Stimulated activated CD8-positive, alpha-beta memory T cell treated with anti-CD3 and anti-CD28 coated beads, Interleukin-4, amount 100 ng/mL, for 24 hours (primary cell): ENCODE measurements around the gene KIAA1958.

Experiments
- DNase-seq: peaks from one replicate; pipeline ENCODE4 v3.0.0-alpha.2; 2020; ENCODE audit warnings: low read depth

The KIAA1958 gene

GRCh38 chr9:112530751-112531205 is 44.2 kb downstream of the KIAA1958 start:
- DNase-seq: no peak

GRCh38 chr9:112531666-112532282 is 45.1 kb downstream of the KIAA1958 start:
- no peak for DNase-seq

GRCh38 chr9:112532427-112532826 is 45.8 kb downstream of the KIAA1958 start:
- no peak for DNase-seq

DNA sequence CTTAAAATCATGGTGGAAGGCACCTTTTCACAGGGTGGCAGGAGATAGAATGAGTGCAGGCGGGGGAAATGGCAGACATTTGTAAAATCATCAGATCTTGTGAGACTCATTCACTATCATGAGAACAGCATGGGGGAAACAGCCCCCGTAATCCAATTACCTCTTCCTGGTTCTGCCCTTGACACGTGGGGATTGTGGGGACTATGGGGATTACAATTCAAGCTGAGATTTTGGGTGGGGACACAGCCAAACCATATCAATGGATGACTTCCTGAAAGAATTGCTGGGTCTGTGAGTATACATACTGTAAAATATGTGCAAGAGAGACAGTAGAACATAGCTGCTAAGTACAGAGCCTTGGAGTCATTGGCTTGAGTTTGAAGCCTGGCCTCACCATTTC is 47.0 kb downstream of the KIAA1958 start:
- DNase-seq: no peak

DNA sequence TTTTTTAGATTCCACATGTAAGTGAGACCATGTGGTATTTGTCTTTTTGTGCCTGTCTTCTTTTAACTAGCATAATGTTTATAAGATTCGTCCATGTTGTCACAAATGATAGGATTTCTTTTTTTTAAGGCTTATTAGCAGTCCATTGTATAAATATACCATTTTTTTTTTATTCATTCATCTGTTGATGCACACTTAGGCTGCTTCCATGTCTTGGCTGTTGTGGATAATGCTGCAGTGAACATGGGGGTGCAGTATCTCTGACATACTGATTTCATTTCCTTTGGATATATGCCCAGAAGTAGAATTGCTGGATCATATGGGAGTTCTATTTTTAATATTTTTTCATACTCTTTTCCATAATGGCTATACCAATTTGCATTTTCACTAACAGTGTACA is 48.7 kb downstream of the KIAA1958 start:
- no peak for DNase-seq

DNA sequence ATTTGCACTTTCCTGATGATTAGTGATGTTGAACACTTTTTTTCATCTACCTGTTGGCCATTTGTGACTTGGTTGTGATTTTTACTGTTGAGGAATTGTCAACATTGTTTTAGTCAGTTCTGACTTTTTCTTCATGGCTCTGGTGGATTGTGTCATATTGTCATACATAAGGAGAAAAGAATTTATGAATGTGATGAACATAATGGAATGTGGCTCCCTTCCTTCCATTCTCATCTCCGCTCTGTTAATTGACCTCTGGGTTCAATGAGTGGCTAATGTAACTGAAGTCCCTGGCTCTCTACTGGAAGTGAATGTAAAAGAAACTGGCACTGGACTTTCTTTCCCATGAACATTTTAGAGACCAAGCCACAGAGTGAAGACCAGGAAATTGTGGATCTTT is 49.2 kb downstream of the KIAA1958 start:
- DNase-seq: no peak

- no peak for DNase-seq
Observed at GRCh38 chr9:112537561-112537960, 50.9 kb downstream of the KIAA1958 start.

DNA sequence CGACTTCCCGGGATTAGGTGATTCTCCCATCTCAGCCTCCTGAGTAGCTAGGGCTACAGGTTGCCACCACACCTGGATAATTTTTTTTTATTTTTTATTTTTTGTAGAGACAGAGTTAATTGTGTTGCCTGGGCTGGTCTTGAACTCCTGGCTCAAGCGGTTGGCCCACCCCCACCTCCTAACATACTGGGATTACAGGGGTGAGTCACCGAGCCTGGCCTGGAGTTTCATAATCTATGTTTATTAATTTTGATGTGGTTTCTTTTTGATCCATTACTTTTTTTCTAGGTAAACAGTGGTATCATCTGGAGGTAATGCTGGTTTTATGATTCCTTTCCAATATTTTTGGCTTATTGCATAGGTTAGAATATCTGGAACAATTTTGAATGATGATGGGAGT is 54.2 kb downstream of the KIAA1958 start:
- no peak for DNase-seq

- DNase-seq: no peak
Observed at GRCh38 chr9:112541685-112542084, 55.1 kb downstream of the KIAA1958 start.

- no peak for DNase-seq
Observed at GRCh38 chr9:112542593-112543292, 56.1 kb downstream of the KIAA1958 start.

DNA sequence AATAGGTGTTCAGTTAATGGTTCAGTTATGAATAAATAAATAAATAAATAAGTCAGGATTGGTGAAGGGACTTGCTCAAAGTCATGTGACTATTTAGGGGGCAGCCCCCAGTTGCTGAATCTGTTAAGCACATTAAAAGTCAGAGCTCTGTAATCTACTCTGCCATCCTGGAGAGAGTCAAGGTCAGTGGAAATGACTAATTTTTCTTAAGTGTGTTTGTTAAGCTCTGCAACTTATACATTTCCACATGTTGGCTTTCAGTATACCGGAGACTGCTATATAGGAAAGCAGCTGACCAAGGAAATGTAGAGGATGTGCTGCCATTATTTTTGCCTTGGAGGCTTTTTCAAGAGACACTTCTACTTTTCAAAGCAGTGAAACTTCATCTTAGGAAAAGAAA is 57.9 kb downstream of the KIAA1958 start:
- no peak for DNase-seq

DNA sequence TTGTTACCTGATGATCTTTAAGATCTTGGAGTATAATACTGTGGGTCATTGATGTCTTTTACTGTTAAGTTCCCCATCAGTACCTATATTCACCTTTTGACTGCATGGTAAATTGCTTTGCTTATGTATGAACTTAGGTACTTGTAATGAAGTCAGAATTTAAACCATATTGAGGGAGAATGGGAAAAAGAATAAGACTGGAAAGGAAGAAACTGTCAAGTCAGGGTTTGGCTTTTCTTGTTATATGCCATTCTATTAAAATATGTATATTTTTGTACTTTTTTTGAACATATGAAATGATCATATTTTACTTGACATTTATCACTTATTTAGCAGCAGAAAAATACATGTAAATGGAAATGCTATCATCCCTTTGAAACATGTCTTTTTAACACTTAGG is 58.6 kb downstream of the KIAA1958 start:
- DNase-seq: no peak

DNA sequence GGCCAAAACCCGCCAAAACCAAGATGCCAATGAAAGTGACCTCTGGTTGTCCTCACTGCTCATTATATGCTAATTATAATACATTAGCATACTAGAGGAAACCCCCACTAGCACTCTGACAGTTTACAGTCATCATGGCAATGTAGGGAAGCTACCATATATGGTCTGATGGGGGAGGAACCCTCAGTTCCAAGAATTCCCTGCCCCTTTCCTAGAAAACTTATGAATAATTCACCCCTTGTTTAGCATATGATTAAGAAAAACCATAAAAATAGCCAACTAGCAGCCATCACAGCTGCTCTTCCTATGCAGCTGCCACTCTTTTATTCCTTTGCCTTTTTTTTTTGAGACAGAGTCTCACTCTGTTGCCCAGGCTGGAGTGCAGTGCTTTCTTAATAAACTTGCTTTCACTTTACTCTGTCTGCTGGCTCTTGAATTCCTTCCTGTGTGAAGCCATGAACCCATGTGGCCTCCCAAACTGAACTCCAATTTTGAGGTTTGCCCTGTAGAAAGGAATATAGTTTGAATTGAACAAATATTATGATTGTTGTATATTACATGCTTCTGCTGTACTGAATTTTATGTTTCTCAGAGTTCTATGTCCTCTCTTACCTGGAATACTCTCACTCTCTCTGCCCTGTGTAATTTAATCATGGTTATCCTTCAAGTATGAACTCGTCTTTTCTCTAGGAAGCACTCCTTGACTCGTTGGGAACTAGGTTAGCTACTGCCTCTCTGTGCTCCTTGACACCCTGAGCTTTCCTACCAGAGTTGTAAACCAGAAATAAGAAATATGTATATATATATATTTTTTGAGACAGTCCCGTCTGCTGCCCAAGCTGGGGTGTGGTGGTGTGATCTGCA is 59.8 kb downstream of the KIAA1958 start:
- DNase-seq: no peak

- DNase-seq: no peak
Observed at GRCh38 chr9:112548051-112548440, 61.4 kb downstream of the KIAA1958 start.

DNA sequence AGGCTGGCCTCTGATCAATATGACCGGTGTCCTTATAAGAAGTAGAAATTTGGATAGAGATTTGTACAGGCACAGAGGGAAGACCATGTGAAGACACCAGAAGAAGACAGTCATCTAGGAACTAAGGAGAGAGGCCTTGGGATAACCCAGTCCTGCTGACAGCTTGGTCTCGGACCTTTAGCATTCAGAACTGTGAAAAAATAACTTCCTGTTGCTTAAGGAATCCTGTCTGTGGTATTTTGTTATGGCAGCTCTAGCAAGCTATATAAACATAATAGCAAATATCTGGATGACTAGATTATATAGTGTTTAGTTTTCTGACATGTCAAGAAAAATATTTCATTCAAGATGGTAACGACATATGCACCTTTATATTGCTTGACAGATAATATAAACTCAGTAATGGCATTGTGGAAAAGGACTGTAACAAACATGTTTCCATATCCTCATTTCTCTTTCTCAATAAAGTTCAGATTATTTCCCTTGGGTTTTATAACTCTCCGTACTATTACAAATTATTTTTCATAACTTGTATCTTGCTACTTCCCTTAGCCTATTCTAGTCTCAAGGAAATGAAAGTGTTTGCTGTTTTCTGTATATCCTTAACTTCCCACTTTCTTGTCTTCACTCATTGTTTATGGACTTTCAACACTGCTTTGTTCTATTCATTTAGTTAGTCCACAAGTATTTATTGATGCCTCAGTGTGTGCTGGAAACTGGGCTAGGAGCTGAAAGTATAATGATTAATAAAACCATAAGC is 62.4 kb downstream of the KIAA1958 start:
- no peak for DNase-seq

DNA sequence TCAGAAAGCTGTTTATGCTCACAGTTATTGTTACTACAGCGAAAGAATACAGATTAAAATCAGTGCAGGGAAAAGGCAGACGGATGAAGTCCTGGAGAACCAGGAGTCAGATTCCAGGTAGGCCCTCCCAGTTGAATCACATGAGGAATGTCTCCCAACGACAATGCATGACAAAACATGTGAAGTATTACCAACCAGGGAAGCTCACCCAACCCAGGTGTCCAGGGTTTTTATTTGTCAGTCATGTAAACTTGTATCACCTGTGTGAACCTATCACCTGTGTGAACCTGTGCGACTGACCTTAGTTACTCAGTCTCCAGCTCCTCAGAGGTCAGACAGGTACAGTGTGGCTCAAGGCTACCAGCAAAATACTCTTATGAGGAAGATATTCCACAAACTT is 63.9 kb downstream of the KIAA1958 start:
- DNase-seq: no peak

- no peak for DNase-seq
Observed at GRCh38 chr9:112551641-112552040, 65.0 kb downstream of the KIAA1958 start.

DNA sequence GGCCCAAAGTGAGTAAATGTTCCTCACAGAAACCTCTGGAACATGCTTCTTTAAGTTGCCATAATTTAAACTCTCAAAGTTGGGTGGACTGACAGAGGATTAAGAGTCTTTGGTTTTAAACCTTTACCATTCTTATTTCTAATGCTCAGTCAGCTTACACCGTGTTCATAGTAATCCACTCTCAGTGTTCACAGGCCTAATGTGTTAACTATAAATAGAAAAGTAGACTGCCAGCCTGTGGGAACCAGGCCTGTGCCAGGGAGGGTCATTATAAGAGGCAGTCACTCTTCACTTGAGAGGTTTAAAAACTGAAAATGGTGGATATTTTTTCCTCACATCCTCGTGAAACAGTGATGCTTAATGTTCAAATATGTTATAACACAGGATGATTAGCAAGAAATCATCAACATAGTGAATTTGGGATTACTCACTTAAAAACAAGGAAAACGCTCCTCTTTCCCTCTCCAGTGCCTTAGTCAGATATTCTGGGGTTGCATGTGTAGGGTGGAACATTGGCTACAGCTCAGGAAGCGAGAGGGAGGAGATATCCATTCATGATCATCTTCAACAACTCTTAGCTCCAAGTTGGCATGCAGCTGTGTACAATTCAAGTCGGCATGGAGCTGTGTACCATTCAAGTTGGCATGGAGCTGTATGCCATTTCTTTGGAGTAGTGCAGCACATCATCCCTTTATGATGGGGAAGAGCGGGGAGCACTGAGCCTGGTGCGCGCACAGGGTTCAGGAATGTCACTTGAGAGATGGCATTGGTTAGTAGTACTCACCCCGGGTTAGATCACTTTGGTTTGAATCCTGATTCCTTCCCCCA is 65.8 kb downstream of the KIAA1958 start:
- no peak for DNase-seq

- no peak for DNase-seq
Observed at GRCh38 chr9:112553256-112553826, 66.7 kb downstream of the KIAA1958 start.

DNA sequence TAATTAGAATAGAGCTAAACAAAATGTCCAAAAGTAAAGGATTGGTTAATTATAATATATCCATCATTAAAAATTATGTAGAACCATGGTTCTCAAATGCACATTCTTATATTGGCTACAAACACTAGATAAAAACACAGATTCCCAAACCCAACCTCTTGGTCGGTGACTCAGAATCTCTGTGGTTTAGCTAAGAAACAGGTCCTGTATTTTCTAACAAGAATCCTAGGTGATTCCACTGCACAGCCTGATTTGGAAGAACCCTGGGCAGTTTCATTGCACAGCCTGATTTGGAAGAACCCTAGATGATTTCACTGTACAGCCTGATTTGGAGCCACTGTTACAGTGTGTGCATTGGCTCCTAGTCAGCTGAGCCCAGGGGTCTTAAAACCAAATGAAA is 67.9 kb downstream of the KIAA1958 start:
- no peak for DNase-seq

DNA sequence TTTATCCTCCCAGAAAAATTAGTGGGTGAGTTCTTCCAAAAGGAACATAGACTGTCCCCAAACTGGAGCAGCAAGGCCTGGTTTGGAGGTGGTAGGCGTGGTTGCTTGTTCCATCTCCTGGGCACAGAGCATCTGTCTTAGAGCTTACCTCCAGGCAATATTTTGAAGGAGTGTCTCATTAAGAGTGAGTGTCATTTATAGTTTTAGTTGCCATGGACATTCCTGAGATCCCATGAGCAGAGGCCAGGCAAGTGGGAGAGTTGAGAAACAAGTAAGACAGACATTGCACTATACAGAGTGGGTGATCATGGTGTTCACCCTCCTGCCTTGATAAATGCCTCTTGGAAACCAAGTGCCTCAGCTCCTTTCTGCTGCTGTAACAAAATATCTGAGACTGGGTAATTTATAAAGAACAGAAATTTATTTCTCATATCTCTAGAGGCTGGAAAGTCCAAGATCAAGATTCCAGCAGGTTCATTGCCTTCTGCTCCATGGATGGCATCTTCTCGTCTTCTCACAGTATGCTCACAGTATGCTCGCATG is 68.5 kb downstream of the KIAA1958 start:
- no peak for DNase-seq
